Measurements from ENCODE around the gene PODN. TPM values are rescaled to one million over a fixed set of nuclear protein-coding genes. Genes with fewer than 3 reads are reported as not detected.

Gene PODN
- total RNA-seq, 1 donor from 2014 or later = 0.10 TPM

GRCh38 chr1:53120659-53121058 lies 58.6 kb downstream of the PODN start:
- Mint-ChIP-seq H3K27ac (ENCODE audit: unreplicated experiment) (no peak overlapping the region), H3K4me1 (ENCODE audit: unreplicated experiment) (peaks cover 18% of the 10 kb centered on the region), H3K27me3 (ENCODE audit: unreplicated experiment) (peaks cover 14% of the 10 kb centered on the region), H3K9me3 (ENCODE audit: unreplicated experiment) (no peaks in the 10 kb centered on the region), H3K36me3 (ENCODE audit: low read depth, unreplicated experiment) (peaks cover 3% of the 10 kb centered on the region), H3K4me3 (ENCODE audit: unreplicated experiment) (no peak overlapping the region)
- no peak for TF ChIP-seq CTCF (IDR thresholded peaks at IDR 0.05; ENCODE audit: unreplicated experiment)
- DNase-seq (ENCODE audit: low spot score) = no peak

- Mint-ChIP-seq H3K27me3 (ENCODE audit: unreplicated experiment) (peaks cover 14% of the 10 kb centered on the region), H3K9me3 (ENCODE audit: unreplicated experiment) (no peaks in the 10 kb centered on the region), H3K4me1 (ENCODE audit: unreplicated experiment) (peaks cover 14% of the 10 kb centered on the region), H3K27ac (ENCODE audit: unreplicated experiment) (peak overlapping the region; percentile 70), H3K4me3 (ENCODE audit: unreplicated experiment) (no peak overlapping the region), H3K36me3 (ENCODE audit: low read depth, unreplicated experiment) (peaks cover 3% of the 10 kb centered on the region)
- DNase-seq (ENCODE audit: low spot score) = no peak
- no peak for TF ChIP-seq CTCF (IDR thresholded peaks at IDR 0.05; ENCODE audit: unreplicated experiment)
These were observed 59.5 kb downstream of the PODN start for GRCh38 chr1:53121319-53122172.

GRCh38 chr1:53122201-53122885 lies 60.3 kb downstream of the PODN start:
- H3K27ac Mint-ChIP-seq (ENCODE audit: unreplicated experiment) = no peak overlapping the region
- H3K4me1 Mint-ChIP-seq (ENCODE audit: unreplicated experiment) = peaks cover 10% of the 10 kb centered on the region
- no peak for DNase-seq (ENCODE audit: low spot score)
- no peak overlapping the region for H3K4me3 Mint-ChIP-seq (ENCODE audit: unreplicated experiment)
- H3K36me3 Mint-ChIP-seq (ENCODE audit: low read depth, unreplicated experiment) = peaks cover 3% of the 10 kb centered on the region
- H3K9me3 Mint-ChIP-seq (ENCODE audit: unreplicated experiment) = no peaks in the 10 kb centered on the region
- TF ChIP-seq CTCF (IDR thresholded peaks at IDR 0.05; ENCODE audit: unreplicated experiment) = no peak
- peaks cover 12% of the 10 kb centered on the region for H3K27me3 Mint-ChIP-seq (ENCODE audit: unreplicated experiment)

- peaks cover 3% of the 10 kb centered on the region for H3K36me3 Mint-ChIP-seq (ENCODE audit: low read depth, unreplicated experiment)
- no peak for DNase-seq (ENCODE audit: low spot score)
- H3K9me3 Mint-ChIP-seq (ENCODE audit: unreplicated experiment) = no peaks in the 10 kb centered on the region
- H3K4me3 Mint-ChIP-seq (ENCODE audit: unreplicated experiment) = no peak overlapping the region
- peaks cover 10% of the 10 kb centered on the region for H3K4me1 Mint-ChIP-seq (ENCODE audit: unreplicated experiment)
- H3K27ac Mint-ChIP-seq (ENCODE audit: unreplicated experiment) = no peak overlapping the region
- H3K27me3 Mint-ChIP-seq (ENCODE audit: unreplicated experiment) = peaks cover 12% of the 10 kb centered on the region
- TF ChIP-seq CTCF (IDR thresholded peaks at IDR 0.05; ENCODE audit: unreplicated experiment) = no peak
These were observed 61.0 kb downstream of the PODN start for GRCh38 chr1:53122961-53123413.
